ENCODE results near the gene ZDHHC11.
"Not testable (repeated sequence)": the region's sequence is repeated elsewhere in the genome, so short reads cannot be mapped to it uniquely, and the experiment has no call there.

Gene ZDHHC11

DNA sequence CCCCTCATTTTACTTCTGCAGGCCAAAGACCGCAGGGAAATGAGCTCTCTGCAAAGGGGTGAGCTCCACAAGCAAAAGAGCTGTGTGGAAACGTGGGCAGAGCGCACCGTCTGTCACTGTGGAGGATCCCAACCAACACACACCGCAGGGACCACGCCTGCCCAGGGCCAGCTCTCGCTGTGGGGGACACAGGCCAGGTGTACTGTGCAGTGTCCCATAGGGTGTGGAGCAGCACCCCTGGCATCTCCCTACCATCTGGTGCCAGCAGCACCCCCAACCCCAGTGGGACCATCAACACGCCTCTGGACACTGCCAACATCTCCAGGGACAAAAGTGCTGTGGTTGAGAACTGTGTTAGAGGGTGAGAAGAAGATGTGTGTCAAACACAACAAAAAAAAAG is 27.9 kb upstream of the ZDHHC11 start:
- not testable (repeated sequence) for DNase-seq

DNA sequence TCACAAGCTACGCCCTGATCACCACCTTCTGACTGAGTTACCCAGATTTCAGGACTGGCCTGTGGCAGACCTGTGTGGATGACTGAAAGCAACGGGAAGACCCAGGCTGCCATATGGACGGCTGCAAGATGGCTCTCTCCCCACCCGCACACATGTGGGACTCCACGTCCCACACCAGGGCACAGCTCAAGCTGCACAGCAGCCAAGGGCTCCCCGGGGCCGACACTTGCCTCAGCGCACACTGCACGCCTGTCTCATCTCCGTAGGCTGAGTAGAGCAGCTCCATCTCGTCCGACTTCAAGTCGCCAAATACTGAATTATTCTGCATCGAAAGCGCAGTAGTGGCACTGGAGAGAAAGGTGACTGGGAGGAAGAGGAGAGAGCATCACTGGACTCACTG is 27.3 kb upstream of the ZDHHC11 start:
- DNase-seq = no peak

DNA sequence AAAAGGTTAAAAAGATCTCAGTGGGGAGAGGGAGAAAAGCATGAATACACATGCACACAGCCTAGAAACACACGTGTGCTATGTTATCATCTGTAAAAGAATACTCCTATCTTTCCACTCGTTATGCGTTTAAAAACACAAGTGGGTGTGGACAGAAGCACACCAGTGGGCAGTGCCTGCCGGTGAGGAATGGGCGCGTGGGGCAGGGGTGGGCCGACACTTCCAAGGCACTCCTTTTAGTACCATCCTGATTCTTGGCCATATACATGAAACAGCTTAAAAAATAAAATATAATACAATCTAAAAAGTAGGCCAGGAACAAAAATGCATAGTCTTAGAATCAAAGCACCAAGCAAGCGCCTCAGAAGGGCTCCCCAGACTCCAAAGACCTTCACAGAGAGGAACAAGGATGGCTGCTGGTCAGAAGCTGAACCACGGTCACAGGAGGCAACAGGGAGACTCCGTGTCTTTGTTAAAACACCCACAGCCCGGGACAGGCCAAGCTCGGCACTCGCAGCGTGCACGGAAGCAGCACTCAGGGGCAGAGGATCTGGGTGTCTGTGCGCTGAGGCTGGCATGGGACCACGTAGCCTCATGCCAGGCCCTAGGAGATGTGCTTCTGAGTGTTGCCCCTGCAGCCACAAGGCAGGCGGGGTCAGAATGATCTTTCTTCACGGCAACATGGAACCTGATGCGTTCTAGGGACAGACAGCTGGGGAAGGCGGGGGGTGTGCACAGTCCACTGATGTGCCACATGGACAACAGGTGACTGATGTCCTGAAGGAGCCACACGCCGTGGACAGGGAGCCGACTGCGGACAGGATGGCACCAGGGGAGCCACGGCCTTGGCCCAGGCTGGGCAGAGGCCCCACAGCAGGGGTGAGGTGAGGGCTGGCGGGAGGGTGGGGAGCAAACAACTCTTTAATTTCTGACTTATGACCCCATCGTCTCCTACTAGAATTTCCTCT is 25.9 kb upstream of the ZDHHC11 start:
- DNase-seq = no peak

DNA sequence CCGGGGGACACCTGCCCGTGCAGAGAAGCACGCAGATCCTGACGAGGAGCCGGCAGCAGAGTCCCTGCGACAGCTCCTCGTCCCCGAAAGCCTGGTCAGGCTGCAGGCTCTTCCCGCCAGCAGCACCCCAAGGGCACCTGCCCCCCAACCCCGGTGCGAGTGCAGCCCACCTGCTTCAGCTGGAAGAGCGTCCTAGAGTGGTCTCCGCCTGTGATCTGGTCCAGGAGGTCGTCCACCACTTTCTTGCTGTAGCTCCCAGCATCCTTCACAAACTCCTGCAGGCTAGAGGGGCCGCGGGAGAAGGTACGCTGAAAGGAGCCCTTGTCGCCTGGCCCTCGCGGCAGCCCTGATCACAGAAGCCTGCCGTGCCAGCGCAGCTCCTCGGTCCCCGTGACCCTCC is 25.1 kb upstream of the ZDHHC11 start:
- DNase-seq = no peak

DNA sequence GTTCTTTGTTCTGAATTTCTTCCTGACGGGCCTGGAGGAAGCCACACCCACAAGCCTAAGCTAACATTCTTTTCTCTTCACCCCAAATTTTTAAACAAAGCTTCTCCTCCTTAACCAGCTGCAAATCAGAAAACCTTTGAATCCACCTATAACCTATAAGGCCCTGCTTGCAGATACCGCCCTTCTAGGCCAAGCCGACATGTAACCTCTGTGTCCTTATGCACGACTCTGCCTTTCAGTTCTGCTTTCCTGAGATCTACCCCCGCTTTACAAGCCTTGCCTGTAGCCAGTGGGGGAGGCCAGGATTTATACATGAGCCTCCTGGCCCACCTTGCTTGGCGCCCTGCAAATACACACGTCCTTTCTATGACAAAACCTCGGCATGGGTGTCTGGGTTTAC is 22.5 kb upstream of the ZDHHC11 start:
- no peak for DNase-seq

DNA sequence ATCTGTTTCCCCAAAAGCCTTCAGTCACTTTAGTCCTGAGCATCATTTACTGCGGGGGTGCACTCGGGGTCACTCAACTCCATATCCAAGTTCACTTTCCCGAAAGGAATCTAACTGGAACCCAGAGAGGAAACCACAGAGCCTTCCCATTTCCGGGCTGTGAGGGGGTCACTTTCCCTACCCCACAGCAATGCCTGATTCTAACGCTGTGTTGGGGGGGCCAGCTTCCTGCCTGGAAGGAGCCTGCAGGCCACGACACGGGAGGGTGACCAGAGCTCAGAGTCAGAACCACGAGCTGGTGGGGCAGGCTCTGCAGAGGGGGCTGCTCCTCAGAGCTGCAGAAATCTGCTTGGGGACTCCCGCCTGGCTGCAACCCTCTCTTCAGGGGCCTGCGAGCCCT is 21.5 kb upstream of the ZDHHC11 start:
- DNase-seq = no peak

DNA sequence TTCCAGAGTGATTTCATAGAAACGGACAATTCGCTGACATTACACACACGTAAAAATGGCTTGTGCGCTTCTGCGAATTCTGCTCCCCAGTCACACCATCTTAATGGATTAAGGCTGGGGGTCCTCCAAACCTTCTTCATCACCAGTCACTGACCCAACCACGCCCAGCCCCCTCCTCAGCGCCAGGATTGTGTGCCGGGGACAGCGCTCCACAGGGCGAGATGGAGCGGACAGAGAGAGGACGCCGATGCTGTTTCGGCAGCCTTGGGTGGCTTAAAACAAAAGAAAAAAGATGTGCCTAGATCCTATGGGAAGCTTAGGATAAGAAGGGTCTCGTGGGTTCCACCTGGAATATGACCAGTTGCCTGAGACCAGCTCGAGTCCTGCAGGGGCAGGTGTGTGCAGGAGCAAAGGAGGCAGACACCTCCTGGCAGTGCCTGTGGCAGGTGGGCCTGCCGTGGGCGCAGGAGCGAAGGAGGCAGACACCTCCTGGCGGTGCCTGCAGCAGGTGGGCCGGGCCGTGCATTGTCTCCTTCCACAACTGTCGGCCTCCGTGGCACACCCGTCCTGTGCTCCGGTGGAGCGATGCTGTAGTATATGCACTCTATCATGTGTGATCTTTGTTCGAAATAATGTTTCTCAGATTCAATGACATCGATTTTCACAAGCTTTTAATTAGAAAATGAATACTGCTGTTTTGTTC is 21.0 kb upstream of the ZDHHC11 start:
- DNase-seq = no peak

DNA sequence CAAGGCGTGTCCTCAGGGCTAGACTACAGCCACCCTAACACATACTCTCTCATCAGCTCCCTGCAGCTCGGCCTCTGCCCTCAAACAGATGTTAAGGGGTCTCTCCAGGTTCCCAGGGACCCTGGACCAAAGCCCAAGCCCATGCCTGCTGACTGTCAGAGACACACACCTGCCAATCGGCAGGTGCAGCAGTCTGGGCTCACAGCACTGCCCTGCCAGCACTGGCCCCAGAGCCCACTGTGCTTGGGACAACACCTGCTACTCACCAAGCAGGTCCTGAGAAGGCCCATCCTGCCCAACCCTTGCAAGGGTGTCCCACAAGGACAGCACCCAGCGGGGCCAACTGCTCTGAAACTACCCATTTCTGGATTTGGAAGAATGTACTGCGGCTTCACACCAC is 20.2 kb upstream of the ZDHHC11 start:
- DNase-seq = no peak

DNA sequence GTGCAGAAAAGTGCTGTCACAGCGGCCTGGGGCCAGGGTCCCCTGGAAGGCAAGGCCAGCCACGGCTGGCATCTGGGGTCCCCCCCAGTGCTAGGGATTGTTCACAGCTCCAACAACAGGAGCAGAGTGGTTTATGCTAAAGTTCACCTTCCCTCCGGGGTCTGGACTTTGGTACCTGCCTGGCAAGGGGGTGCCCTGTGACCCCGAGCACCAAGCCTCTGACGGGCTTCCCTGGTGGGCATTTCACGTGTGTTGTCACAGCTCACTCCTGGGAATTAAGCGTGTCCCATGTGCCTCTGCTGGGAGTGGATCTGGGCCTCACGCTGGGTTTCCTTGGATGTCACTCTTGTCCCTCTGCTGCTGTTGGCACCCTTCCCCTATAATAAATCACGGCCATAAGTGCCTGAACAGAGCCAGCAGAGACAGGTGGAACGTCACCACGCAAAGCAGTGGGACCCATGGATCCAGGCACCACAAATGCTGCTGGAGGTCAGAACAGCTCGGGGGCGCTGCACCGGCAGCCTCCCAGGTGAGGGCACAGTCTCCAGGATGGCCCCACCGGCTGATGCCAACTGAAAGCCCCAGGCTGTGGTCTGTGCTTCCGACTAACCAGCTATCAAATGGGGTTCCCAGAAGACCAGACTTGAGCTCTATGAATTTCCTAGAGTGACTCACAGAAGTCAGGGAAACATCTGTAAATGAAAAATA is 17.8 kb upstream of the ZDHHC11 start:
- DNase-seq = no peak

DNA sequence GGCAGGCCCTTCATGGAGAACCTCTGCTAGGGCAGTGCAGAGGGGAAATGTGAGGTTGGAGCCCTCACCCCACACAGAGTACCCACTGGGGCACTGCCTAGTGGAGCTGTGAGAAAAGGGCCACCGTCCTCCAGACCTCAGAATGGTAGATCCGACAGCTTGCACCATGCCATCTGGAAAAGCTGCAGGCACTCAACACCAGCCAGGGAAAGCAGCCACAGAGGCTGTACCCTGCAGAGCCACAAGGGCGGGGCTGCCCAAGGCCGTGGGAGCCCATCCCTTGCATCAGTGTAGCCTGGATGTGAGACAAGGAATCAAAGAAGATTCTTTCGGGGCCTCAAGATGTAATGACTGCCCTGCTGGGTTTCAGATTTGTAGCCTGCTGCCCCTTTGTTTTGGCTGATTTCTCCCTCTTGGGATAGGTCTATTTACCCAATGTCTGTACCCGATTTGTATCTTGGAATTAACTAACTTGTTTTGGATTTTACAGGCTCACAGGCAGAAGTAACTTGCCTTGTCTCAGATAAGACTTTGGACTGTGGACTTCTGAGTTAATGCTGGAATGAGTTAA is 16.6 kb upstream of the ZDHHC11 start:
- no peak for DNase-seq

DNA sequence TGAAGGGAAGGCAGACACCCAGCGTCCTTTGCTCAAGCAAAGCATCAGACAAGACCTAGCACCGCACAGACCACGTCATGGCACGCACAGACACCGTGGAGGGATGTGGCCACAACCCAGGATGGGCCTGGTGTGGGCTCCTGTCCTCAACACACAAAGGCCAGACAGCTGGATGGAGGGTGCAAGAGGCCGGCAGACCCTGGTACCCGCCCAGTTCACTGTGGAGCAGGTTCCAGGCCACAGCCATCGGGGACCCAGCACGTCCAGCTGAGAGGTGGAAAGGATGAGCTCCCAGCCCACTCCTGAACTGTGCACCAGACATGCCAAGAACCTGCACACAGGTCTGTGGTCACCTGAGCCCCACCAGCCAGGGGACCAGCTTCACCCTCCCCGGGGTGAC is 15.0 kb upstream of the ZDHHC11 start:
- no peak for DNase-seq

DNA sequence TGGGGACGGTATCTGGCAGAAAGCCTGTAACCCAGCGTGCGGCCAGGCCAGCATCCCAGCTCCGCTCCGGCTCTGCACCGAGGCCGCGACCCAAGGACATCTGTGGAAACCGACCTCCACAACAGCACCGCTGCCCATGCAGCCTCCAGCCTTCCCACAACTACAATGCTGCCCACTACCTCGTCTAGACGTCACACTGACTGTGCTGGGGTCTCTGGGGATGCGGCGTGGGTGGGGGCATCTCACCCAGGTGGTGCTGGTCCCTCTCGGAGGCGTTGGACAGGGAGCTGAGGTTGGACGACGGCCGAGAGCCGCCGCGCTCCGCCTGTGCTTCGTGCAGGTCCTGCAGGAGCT is 14.4 kb upstream of the ZDHHC11 start:
- DNase-seq = no peak

DNA sequence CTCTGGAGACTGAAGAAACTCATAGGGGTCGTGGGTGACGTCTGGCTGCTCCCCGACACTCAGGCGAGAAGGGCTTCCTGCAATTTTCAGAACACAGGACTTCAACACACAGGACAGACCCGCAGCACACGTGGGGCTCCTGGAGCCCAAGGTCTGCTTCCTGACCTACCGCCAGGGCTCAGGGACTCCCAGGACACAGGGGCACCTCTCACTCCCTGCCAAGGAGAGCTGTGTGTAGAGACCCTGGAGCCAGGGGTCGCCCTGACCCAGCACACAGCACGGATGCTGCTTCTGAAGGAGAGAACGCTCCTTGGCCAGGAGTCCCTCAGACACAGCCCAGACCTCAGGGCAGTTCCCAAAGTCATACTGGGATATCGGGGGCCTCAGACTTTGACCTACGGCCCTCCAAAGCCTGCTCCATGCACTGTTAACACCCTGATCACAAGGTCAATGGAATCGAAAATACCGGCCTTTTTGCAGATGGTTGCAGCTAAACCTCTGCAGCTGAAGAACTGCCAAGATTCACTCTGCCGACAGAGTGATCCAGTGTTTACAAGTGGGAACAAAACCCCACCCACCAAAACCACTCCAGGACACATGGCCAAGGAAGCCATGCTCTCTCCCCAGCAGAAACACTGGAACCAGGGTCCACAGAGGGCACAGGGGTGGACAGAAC is 13.8 kb upstream of the ZDHHC11 start:
- DNase-seq = no peak

DNA sequence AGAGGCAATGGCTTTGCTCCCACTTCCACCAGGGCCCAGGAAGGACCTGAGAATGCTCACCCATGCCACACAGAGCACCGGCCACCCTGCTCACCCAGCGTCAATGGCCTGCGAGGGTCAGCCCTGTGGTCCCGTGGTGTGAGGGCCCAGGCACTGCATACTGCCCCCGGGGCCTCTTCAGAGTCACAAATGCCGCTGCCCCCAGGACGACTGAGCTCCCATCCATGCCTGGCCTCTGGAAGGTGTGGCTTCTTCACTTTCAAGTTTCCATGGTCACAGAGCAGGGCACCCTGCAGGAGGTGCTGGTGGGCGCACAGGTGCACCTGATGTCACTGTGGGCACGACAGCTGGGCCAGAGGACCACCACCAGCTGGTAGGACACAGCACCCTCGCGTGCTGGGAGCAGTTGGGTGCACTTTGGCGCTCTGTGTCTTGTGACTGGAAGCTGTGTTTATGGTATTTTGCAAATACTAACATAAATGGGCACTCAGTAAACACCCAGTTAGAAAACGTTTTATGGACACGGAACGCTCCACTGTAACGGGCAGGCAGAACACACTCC is 12.5 kb upstream of the ZDHHC11 start:
- no peak for DNase-seq

DNA sequence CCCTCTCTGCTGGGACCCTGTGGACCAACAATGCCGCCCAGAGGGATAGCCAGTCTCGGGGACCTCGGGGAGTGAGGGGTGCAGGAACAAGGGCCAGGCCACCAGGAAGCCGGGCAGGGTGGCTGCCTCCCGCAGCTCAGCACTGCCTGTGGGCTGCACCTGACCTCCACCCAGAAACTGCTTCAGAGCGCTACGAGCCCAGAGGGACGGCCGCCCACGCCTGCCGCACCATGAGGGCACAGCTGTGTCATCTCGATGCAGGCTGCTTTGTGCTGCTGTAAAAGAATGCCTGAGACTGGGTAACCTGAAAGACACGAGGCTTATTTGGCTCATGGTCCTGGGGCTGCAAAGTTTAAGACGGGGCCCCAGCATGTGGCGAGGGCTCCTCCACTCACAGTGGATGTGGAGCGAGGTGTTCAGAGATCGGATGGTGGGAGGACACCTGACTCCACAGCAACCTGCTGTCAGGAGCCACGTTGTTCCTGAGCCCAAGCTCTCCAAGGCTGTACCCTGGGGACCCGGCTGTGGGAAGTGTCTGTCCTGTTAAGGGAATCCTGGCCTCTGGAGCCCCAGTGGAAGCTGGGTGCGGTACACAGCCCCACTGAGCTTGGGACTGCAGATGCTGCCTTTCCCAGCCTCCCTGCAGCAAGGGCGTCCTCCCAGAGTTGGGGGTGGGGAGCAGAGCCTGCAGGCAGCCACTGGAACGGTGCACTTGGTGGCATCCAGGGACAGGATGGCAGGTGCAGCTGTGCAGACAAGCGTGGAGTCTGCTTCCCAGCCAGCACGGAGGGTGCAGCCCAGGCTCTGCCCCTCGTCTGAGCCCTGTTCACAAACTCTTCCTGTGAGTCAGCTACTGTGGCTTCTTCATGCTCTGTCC is 11.8 kb upstream of the ZDHHC11 start:
- DNase-seq = no peak

DNA sequence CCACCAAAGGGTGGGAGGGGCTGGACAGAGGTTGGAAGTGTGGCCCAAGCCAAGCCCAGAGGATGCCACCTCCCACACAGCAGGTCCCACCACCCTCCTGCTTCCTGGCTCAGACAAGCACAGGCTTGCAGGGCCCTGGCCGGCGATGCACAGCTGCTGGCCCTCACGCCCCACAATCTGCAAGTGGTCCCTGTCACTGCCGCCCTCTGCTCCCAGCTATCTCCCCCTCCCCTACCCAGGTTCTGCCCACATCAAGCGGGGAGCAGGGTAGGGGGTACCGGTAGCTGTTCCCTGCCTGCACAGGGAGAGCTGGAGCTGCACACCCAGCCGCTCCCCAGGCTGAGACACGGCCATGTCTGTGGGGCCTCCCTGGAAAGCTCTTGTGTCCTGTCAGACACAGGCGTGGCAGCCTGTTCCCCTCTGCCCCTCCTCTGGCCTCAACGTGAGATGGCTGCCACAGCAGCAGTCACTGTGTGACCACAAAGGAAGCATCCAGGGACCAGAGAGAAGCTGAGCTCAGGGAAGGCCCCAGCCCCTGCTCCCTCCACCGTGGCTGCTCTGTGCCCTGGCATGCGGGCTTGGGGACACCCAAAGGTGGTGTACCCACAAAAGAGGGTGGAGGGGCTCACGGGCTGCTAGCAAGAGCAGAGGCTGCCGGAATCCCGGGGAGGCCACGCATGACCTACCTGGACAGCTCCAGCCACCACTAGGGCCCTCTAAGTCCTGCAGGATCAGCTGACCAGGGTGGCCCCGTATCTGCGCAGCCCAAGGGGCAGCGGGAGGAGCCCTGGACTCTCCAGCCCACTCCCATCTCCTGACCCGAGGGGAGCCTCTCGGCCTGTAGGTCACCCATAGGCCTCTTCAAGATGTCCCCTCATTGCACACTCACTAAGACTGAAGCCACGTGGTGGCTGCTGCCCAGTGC is 10.9 kb upstream of the ZDHHC11 start:
- no peak for DNase-seq

DNA sequence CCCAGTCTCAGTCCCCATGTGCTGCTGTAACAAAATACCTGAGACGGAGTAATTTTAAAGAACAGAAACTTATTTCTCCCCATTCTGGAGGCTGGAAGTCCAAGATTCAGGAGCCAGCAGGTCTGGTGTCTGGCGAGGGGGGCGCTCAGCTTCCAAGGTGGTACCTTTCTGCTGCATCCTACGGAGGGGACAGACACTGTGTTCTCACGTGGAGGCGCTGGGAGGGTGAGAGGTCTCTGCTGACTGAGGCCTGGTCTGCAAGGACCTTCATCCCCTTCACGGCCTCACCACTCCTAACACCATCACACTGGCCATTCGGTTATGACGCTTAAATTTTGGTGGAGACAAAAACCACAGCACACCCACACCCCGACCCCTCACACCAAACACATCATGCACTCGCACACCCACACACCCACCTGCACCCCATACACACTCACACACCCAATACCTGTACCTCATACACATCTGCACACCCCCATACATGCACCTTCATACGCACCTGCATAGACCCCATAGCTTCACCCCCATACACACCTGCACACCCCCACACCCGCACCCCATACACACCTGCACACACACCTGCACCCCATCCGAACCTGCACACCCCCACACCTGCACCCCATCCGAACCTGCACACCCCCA is 9.8 kb upstream of the ZDHHC11 start:
- DNase-seq = no peak

DNA sequence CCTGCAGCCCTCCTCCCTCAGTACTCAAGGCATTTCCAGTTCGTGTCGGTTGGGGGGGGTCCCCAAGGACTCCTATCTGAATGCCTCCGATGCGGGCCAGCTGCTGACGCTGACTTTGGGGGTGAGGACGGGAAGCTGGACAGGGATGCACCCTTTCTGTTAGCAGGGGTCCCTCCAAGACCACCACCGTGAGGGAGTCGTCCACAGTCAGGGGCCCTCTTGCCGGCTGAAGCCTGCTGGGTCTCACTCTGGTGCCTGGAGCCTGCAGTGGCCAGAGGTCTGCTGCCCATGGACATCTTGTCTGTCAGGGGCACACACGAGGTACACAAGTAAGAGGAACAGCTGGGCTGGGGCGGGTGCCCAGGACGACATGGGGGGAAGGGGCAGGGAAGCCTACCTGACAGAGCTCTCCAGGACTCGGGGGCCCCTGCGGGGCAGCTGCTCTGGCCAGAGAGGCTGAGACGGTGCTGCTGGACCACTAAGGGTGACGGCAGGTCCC is 9.1 kb upstream of the ZDHHC11 start:
- DNase-seq = no peak

DNA sequence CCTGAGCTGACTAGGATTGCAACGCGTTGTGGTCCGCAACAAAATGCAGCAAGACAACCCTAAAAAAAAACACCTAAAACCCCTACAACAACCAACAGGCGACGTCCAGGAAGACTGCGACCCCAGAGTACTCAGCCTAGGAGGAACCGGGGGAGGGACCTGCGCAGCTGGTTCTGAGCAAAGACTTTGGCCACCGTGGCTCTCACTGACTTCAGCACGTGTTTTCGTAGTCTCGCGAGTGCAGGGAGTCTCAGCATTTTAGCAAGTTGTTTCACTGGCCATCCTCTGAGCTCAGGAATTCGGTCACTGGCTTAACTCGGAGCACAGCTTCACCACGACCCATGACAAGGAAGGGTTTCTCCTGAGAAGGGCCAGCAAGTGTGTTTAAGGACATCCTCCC is 8.6 kb upstream of the ZDHHC11 start:
- DNase-seq = no peak

DNA sequence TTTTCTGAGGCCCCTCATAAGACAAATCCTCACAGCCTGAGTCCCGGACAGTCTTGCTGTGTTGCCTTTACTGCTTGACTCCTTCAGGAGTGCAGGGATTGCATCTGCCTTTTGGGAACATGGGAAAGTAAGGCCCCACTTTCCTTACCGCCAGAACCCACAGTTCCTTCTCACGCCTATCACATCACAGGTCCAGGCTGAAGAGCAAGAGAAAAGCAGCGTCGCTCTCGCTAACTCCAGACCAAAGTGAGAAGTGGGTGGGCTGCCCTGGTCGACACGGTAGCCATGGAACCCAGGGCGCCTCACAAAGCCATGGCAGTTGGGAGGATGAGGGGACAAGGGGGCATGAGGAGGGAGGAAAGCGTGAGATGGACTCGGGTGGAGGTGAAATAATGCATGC is 7.9 kb upstream of the ZDHHC11 start:
- no peak for DNase-seq

All from midbrain (tissue), 1 donor.